AG04450 (cell line): ENCODE measurements around the gene NHSL2. TPM values are rescaled to one million over a fixed set of nuclear protein-coding genes. Genes with fewer than 3 reads are reported as not detected.

Experiments used
- CTCF ChIA-PET: fragments of 300-600, 350-600 bp; formaldehyde crosslinking; extraction: SDS; loops from one replicate; lab custom pipeline; 2022; ENCODE audit warnings: antibody characterized with exemption, inconsistent platforms; lab: Charles Lee
- POLR2A ChIA-PET: fragments of 350-600 bp; formaldehyde crosslinking; extraction: SDS; loops from one replicate; lab custom pipeline; 2021; ENCODE audit warnings: antibody characterized with exemption, inconsistent platforms; lab: Yijun Ruan, JAX
- DNase-seq: peaks from one replicate; pipeline ENCODE4 v3.0.0-alpha.2; 2011; ENCODE audit warnings: low read depth, low spot score
- H3K27ac ChIP-seq: one replicate; pipeline ENCODE4 v1.5.1; 2012; ENCODE audit warnings: low read depth, low read length, control low read depth
- H3K27me3 ChIP-seq: one replicate; pipeline ENCODE4 v1.6.0; 2012; ENCODE audit warnings: low read length; ENCODE audit not compliant: control insufficient read depth, insufficient read depth
- H3K4me3 ChIP-seq: 2 replicates; pipeline ENCODE4 v1.5.1; 2011; ENCODE audit warnings: mild to moderate bottlenecking, low read depth, low read length, control low read depth
- H3K9me3 ChIP-seq: 2 replicates; pipeline ENCODE4 v1.5.1; 2012; ENCODE audit warnings: low read length; ENCODE audit not compliant: control insufficient read depth, insufficient read depth
- polyA plus RNA-seq: library from polyadenylated mRNA; depleted of rRNA; stranded (reverse); fragments of >200 nt; gene quantifications from 2 replicates; pipeline ENCODE4 v1.2.3, GENCODE V29; 2011
- TF ChIP-seq, protein P1 (sequence below): IDR thresholded peaks from 2 replicates; pipeline ENCODE4 v1.5.1; 2011; ENCODE audit warnings: low read depth, low read length, control low read depth, inconsistent platforms

The NHSL2 gene
- polyA plus RNA-seq, 1 experiment = 3.0 TPM

DNA sequence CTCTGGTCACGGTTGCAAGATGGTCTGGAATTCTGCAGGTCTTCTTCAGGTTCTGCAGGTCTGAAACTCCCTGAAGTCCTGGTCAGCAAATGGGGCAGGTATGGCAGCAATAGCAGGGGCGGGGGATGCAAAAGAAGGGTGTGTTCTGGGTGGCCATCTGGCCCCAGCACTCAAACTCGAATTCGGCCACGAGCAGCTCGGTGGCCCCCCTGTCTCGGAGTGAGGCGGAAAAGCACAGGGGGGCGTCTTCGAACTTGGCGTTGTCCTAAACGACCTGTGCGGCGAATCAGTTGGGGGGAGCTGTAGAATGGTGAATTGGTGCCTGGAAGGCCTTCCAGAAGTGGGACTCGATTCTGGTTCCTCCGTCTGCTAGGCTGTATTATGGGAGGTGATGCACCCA lies 219.0 kb downstream of the NHSL2 start:
- Histone ChIP-seq H3K27me3 (no peaks in the 10 kb centered on the region), H3K27ac (no peak overlapping the region), H3K4me3 (no peak overlapping the region), H3K9me3 (no peaks in the 10 kb centered on the region)
- POLR2A ChIA-PET = no interaction called here
- TF ChIP-seq, protein P1, sequence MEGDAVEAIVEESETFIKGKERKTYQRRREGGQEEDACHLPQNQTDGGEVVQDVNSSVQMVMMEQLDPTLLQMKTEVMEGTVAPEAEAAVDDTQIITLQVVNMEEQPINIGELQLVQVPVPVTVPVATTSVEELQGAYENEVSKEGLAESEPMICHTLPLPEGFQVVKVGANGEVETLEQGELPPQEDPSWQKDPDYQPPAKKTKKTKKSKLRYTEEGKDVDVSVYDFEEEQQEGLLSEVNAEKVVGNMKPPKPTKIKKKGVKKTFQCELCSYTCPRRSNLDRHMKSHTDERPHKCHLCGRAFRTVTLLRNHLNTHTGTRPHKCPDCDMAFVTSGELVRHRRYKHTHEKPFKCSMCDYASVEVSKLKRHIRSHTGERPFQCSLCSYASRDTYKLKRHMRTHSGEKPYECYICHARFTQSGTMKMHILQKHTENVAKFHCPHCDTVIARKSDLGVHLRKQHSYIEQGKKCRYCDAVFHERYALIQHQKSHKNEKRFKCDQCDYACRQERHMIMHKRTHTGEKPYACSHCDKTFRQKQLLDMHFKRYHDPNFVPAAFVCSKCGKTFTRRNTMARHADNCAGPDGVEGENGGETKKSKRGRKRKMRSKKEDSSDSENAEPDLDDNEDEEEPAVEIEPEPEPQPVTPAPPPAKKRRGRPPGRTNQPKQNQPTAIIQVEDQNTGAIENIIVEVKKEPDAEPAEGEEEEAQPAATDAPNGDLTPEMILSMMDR = no peak
- CTCF ChIA-PET = no interaction called here
- DNase-seq = no peak

GRCh38 chrX:72130156-72130761 lies 219.6 kb downstream of the NHSL2 start:
- H3K27ac ChIP-seq = no peak overlapping the region
- ChIA-PET POLR2A (no interaction called here), CTCF (no interaction called here)
- H3K9me3 ChIP-seq = no peaks in the 10 kb centered on the region
- TF ChIP-seq, protein P1 = no peak
- no peak for DNase-seq
- no peak overlapping the region for H3K4me3 ChIP-seq
- no peaks in the 10 kb centered on the region for H3K27me3 ChIP-seq

DNA sequence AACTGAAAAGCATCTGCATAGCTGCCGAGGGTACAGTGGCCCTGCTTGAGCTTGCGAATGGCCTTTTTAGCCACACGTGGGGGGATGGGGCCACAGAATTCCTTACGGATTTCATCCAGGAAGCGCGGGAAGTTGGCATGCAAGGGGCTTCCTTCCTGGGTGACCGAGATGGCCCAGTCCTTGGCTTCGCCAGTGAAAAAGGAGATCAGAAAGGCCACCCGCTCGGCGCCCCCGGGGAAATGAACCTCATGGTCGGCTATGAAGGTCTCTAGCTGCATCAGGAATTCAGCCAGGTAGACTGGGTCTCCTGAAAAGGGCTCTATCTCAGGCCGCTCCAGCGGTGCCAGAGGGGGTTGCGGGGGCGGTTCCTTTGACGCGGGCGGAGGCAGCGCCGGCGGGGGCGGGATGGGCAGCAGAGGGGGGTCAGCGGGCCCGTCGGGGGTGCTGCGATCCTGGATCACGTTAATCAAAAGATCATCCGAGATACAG lies 220.2 kb downstream of the NHSL2 start:
- ChIA-PET POLR2A (interaction anchor here (1.3 to 1.5 kb wide), 2 partner anchors 50 to 70 kb away, joined by 3 to 11 read pairs; partner anchors contain the start of gene PIN4), CTCF (interaction anchor here (0.7 kb wide), 1 partner anchor 89 kb away, joined by 3 read pairs; no protein-coding TSS in a partner anchor)
- TF ChIP-seq, protein P1 = no peak
- Histone ChIP-seq H3K27me3 (no peaks in the 10 kb centered on the region), H3K9me3 (no peaks in the 10 kb centered on the region), H3K4me3 (peak overlapping the region; percentile 56), H3K27ac (no peak overlapping the region)
- no peak for DNase-seq

- ChIA-PET POLR2A (interaction anchor here (0.6 to 1.5 kb wide), 4 partner anchors 50 to 778 kb away, joined by 3 to 11 read pairs (median 5); partner anchors contain the start of gene PIN4), CTCF (interaction anchor here (0.7 to 1.7 kb wide), 3 partner anchors 89 to 133 kb away, joined by 3 to 5 read pairs (median 3); no protein-coding TSS in a partner anchor)
- Histone ChIP-seq H3K27me3 (no peaks in the 10 kb centered on the region), H3K9me3 (no peaks in the 10 kb centered on the region), H3K4me3 (peak within 1 kb of the TSS; percentile 56), H3K27ac (no peak within 1 kb of the TSS)
- TF ChIP-seq, protein P1 = no peak
- peak; percentile 63 for DNase-seq
Measured at GRCh38 chrX:72131317-72132294, 221.0 kb downstream of the NHSL2 start, which contains the start of gene RTL5. Gene RTL5, minus strand, starts transcription at chrX:72131915.
